Stimulated activated CD4-positive, alpha-beta T cell treated with anti-CD3 and anti-CD28 coated beads, Interleukin-1b, Interleukin-23, amount 100 ng/mL, for 4 hours (primary cell): ENCODE data around the gene OTOP3.
A peak's percentile ranks its signal among the peaks of the same experiment; 100 is the strongest.

Source experiments
- DNase-seq, 2 donors: peaks; one replicate each; pipeline ENCODE4 v3.0.0-alpha.2; 2020; ENCODE audit warnings: low read depth in 2 of 2

OTOP3 gene

DNA sequence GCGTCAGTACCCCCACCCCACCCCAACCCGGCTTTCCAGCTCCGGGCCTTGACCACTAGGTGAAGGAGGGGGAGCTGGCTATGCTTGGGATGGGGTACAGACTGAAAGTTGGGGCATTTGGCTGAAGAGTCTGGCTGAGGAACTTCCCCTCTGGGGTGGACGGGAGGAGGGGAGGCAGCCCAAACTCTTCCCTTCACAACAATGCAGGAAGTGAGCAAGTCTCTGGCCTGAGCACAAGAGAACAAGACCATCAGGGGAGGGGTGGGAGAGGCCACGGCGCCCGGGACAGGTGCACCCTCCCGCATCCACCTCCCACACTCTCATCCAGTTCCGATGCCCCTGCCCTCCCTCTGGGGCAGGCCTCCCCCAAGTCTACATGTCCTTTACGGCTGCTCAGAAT lies 18.3 kb upstream of the OTOP3 start:
- no peak for DNase-seq

DNA sequence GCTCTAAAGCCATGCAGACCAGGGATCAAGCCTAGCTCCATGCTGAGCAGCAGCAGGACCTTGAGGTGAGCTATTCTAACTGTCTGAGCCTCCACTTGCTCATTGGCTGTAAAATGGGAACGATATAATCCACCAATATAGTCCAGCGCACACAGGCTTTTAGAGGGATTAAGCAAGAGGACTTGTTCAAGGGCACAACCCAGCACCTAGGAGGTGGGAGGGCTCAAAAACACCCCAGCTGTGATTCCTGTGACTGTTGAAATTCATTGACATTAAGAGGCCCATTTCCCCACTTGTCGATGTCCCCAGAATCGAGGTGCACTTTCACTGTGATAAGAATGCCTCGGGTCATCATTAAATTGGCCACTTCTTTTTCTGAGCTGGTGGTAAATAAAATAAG lies 16.8 kb upstream of the OTOP3 start:
- no peak for DNase-seq

DNA sequence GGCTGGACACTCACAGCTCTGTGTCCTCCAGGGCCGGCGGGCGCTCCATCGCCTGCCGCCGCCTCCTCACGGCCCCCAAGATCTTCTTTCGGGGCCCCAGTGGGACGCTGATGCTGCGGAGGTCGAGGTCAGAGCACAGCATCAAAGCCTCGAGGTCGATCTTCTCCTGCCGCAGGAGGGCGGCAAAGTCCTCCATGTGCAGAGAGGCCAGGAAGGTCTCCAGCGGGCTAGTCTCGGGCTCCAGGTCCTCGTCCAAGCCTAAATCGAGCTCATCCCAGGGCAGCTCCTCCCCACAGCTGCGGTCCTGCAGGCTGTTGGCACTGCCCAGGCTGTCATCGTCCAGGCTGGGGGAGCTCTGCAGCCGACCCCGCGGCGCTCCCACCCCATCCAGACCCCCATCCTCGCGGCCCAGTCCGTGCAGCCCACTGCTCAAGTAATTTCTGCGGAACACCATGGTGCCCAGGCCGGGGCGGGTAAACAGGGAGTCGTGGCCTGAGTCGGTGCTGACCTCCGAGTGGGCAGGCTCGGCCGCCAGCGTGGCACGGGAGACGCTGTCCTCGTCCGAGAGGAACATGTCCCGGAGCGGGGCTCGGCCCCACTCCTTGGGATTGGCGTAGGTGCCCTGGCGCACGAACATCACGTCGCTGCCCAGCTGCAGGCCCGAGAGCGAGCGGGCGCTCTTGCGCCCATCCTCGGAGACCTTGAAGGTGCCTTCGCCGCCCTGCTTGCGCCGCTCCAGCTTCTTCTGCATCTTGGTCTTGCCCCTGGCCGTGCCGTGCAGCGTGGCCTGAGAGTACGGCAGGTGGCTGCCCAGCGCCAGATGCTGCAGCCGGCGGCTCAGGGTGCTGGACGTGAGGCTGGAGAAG lies 16.0 kb upstream of the OTOP3 start:
- no peak for DNase-seq

- DNase-seq = no peak
Observed at GRCh38 chr17:74920306-74920620, 15.4 kb upstream of the OTOP3 start.

DNA sequence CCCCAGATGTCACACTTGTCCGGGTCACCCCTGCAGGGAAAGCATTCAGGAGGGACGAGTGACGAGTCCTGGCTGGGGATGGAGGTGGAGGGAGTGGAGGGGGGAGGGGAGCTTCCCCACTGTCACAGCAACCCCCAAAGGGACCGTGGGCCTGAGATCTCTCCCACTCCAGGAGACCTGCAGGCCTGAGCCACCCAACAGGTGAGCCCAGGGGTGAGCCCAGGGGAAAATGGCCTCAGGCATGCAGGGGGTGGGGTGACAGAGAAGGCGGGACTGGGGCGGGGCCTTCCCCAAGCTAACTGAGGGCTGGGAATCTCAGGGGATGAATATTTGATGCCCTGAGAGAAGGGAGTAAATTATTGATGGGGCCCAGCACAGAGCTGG lies 15.1 kb upstream of the OTOP3 start:
- no peak for DNase-seq

- no peak for DNase-seq
Observed at GRCh38 chr17:74921026-74921681, 14.5 kb upstream of the OTOP3 start.

- no peak for DNase-seq
Observed at GRCh38 chr17:74921769-74922168, 13.9 kb upstream of the OTOP3 start.

GRCh38 chr17:74922172-74922571 lies 13.5 kb upstream of the OTOP3 start:
- DNase-seq = no peak

- no peak for DNase-seq
Observed at GRCh38 chr17:74922694-74923537, 12.8 kb upstream of the OTOP3 start, which contains the start of gene USH1G. USH1G (minus strand) TSS chr17:74923255; CDS start chr17:74923073, 182 bp downstream.

DNA sequence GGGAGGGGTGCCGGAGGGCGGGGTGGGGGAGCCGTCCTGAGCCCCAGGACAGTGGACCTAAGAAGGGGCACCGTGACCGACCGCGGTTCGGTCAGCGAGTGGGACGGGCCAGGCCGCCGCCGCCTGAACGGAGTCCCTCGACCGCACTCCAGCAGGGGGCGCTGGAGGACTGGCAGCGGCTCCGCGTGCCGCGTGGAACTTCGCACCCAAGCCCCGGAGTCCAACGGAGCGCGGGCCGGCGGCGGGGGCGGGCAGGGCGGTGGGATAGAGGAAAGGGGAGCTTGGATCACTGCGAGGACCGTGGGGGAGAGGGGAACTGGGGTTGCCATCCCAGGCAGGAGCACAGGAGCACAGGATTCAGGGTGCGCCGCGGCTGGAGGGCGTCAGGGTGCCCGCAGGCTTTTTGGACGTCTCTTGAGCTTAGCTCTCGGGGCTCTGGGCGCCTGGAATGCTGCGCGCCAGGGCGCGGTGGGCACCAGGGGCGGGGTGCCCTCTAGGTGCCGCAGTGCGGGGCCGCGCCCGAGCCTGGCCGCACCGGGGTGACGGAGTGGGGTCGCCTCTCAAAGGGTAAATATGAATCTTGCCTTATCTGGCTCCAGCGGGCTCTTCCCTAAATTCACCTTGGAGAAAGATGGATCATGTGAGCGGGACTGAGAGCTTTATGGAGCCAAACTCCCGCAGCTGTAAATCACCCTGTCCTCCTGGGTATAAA lies 12.0 kb upstream of the OTOP3 start:
- peak; percentile 63 to 79 for DNase-seq

DNA sequence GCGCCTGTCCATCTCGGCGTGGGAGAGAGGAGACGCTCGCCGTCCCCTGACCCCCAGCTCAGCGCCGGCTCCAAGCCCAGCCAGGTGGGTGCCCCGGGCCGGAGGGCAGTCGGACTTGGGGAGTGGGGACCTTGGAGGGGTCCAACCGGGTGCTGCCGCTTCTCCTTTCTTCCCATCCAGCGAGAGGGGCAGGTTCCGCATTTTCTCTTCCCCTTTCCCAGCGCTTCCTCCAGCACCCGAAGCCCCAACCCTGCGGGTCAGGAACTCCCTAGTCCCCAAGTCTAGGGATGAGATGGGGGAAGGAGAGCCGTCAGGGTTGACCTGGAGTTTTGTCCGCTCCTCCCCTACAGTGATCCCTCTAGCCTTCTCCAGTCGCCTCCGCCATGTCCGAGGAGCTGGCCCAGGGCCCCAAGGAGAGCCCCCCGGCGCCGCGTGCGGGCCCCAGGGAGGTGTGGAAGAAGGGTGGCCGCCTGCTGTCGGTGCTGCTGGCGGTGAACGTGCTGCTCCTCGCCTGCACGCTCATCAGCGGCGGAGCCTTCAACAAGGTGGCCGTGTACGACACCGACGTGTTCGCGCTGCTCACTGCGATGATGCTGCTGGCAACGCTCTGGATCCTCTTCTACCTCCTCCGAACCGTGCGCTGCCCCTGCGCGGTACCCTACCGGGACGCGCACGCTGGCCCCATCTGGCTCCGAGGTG lies 11.3 kb upstream of the OTOP3 start, which contains the start of gene OTOP2:
Gene OTOP2 (plus strand): TSS at position 24 of the 699 bp plus-strand sequence. CDS start 360 bp downstream, at position 384.
- no peak for DNase-seq

- DNase-seq = no peak
Observed at GRCh38 chr17:74925242-74925641, 10.5 kb upstream of the OTOP3 start.

DNA sequence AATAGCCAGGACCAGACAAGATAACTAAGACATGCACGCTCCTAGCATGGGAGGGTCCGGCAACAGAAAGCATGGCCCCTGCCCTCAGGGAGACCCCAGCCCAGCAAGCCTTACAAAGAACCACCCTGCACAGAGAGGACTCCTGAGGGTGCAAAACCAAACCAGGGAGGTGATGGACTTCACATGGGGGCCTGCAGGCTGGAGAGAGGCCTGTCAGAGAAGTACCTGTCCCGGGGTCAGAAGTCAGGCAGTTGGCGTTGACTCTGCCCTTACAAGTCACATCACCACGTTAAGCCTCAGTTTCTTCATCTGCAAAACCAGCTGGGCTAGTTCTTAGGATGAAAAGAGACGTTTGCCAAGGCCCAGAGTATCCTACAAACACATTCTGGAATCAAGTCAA lies 6.9 kb upstream of the OTOP3 start:
- DNase-seq = no peak

DNA sequence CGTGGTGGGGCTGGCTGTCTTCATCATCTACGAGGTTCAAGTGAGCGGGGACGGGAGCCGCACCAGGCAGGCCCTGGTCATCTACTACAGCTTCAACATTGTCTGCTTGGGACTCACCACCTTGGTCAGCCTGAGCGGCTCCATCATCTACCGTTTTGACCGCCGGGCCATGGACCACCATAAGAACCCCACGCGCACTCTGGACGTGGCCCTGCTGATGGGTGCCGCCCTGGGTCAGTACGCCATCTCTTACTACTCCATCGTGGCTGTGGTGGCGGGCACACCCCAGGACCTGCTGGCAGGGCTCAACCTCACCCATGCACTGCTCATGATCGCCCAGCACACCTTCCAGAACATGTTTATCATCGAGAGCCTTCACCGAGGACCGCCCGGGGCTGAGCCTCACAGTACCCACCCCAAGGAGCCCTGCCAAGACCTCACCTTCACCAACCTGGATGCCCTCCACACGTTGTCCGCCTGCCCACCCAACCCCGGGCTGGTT lies 5.1 kb upstream of the OTOP3 start:
- DNase-seq = no peak

DNA sequence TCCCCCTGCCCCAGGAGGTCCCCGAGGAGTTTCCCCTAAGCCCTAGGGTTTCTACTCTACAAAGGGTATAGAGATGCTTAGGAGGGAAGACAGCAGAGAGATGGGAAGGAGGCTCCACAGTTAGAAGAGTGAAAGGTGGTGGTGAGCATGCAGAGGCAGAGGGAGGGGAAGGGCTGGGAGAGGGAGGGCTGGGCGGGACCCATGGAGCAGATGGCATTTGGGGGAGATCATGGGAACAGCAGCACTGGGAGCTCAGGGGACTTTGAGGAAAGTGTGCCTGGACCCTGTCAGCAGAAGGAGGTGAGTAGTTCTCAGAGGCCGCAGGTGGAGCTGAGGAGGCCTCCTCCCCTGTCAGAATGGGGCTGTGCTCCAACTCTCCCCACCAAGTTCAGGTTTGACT lies 650 bp upstream of the OTOP3 start:
- no peak for DNase-seq

- no peak for DNase-seq
Observed at GRCh38 chr17:74936470-74936799, 737 bp downstream of the OTOP3 start.

DNA sequence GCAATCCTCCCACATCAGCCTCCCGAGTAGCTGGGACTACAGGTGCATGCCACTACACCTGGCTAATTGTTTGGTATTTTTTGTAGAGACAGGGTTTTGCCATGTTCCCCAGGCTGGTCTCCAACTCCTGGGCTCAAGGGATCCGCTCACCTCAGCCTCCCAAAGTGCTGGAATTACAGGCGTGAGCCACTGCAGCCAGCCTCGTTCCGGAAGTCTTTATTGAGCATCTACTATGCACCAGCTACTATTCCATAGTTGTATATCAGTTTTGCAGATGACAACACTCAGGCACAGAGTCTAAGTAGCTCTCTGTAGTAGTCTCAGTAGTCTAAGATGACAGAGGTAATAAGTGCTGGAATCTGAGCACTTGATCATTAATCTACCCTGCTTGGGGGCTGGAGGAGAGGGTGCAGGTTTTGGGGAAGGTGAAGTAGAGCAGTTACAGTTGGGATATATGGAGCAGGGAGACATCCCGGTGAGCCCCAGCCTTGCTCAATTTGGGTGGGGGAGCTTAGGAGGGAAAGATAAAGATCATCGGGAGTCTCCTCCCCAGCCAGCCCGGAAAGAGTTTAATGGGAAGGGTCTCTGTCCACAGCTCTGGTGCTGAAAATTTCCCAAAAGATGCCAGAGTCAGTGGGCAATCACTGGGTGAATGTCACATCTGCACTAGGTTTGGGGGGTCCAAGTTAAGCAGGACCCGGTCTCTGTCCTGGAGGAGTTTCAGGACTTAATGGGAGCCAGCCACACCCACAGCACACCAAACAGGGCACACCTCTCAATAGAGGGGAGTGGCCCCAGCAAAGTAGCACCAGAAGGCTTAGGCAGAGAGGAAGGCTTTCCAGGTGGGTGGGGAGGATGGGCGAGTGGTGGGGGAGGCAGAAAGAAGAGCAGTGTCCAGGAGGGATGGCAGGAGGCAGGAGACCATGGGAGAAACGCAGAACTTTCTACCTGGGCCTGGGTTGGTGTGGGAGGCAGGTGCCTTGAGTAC lies 1.7 kb downstream of the OTOP3 start:
- no peak for DNase-seq

DNA sequence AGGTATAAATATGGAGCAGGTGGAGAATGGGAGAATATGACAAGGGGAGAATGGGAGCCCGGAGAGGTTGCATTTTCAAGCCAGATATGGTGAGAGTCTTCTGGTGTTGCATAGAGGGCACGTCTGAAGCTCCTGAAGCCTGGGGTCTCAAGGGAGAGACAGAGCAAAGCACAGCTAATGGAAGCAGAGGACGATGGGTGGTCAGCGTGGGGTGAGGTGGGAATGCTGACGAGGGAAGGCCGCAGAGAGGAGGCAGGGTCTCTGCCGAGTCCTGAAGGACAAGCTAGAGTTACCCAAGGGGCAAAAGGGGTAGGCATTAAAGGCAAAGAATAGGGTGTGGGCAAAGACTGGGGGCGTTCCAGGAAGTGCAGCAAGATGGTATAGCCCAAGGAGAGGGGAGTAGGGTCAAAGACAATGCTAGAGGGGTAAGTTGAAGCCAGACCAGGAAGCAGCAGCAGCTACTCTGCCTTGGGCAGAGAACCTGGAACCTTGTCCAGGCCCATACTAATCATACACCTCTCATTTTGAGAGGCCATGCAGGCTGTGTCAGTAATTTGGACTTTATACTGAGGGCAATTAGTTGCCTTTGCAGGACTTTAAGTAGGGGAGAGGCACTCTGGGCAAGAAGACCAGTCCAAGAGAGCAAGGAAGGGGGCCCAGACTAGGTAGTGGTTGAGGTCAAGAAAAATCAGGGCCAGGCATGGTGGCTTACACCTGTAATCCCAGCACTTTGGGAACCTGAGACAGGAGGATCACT lies 2.7 kb downstream of the OTOP3 start:
- DNase-seq = no peak

- no peak for DNase-seq
Observed at GRCh38 chr17:74939534-74939933, 3.8 kb downstream of the OTOP3 start.
